Neural progenitor cell (in vitro differentiated cells): ENCODE measurements around the gene DNAI4.

Experiments
- CTCF ChIP-seq: fragments of 200-600 bp; sonication (generic); IDR thresholded peaks from 2 replicates; pipeline ENCODE4 v1.5.1; 2017; ENCODE audit warnings: antibody characterized with exemption, mild to moderate bottlenecking
- EZH2 ChIP-seq: fragments of 200-600 bp; sonication (generic); IDR thresholded peaks from 2 replicates; pipeline ENCODE4 v1.6.1; 2017; ENCODE audit warnings: antibody characterized with exemption, mild to moderate bottlenecking, moderate library complexity
- EZH2phosphoT487 ChIP-seq: fragments of 200-600 bp; sonication (generic); IDR thresholded peaks from 2 replicates; pipeline ENCODE4 v1.6.1; 2017; ENCODE audit warnings: antibody characterized with exemption

- TF ChIP-seq CTCF: no peak
- no peak for TF ChIP-seq EZH2phosphoT487
- TF ChIP-seq EZH2: no peak
Observed at GRCh38 chr1:66933887-66934700, 9.4 kb upstream of the DNAI4 start.
